DMS53 (cell line): ENCODE results near the gene KRT80.

Source experiments
- DNase-seq: peaks from one replicate; lab custom pipeline; 2025; lab: John Stamatoyannopoulos, UW

Gene KRT80

GRCh38 chr12:52152905-52153317, 38.9 kb downstream of the KRT80 start:
- no peak for DNase-seq

- peak; percentile 90 for DNase-seq
These were observed 39.7 kb downstream of the KRT80 start for GRCh38 chr12:52151837-52152783.

- no peak for DNase-seq
These were observed 40.5 kb downstream of the KRT80 start for GRCh38 chr12:52151153-52151836.

- no peak for DNase-seq
These were observed 42.1 kb downstream of the KRT80 start for GRCh38 chr12:52149651-52150241.

GRCh38 chr12:52149182-52149641, 42.6 kb downstream of the KRT80 start:
- DNase-seq: no peak

GRCh38 chr12:52148464-52149181, 43.2 kb downstream of the KRT80 start:
- DNase-seq: peak; percentile 43

- no peak for DNase-seq
These were observed 43.8 kb downstream of the KRT80 start for GRCh38 chr12:52147964-52148463.

- peak; percentile 92 for DNase-seq
These were observed 44.3 kb downstream of the KRT80 start for GRCh38 chr12:52147367-52147963.

- DNase-seq: no peak
These were observed 44.9 kb downstream of the KRT80 start for GRCh38 chr12:52146822-52147366.

GRCh38 chr12:52146089-52146821, 45.6 kb downstream of the KRT80 start:
- DNase-seq: no peak

- no peak for DNase-seq
These were observed 46.4 kb downstream of the KRT80 start for GRCh38 chr12:52145228-52146088.

- no peak for DNase-seq
These were observed 47.1 kb downstream of the KRT80 start for GRCh38 chr12:52144512-52145227.

- no peak for DNase-seq
These were observed 49.4 kb downstream of the KRT80 start for GRCh38 chr12:52142431-52142830.

GRCh38 chr12:52141875-52142274, 49.9 kb downstream of the KRT80 start:
- no peak for DNase-seq

- peak; percentile 45 for DNase-seq
These were observed 50.5 kb downstream of the KRT80 start for GRCh38 chr12:52141306-52141705.

- peak; percentile 88 for DNase-seq
These were observed 52.2 kb downstream of the KRT80 start for GRCh38 chr12:52139579-52140062.

- DNase-seq: no peak
These were observed 52.7 kb downstream of the KRT80 start for GRCh38 chr12:52139147-52139546.

GRCh38 chr12:52137746-52138145, 54.1 kb downstream of the KRT80 start:
- DNase-seq: no peak
